ENCODE measurements around the gene BSX.

BSX gene

GRCh38 chr11:123006860-123007542 lies 25.4 kb upstream of the BSX start:
- Histone ChIP-seq H3K27me3 (0 out of 2 replicates have a peak, but pooled peaks cover 4% of the 10 kb centered on the region), H3K36me3 (no peaks in the 10 kb centered on the region), H3K9me3 (no peaks in the 10 kb centered on the region), H3K4me3 (ENCODE audit: low read depth, low read length) (no peak overlapping the region), H3K4me1 (no peaks in the 10 kb centered on the region)
- no peak for TF ChIP-seq CTCF (IDR thresholded peaks at IDR 0.05; ENCODE audit: low read depth, low read length)
- no peak for DNase-seq

- H3K27me3 ChIP-seq = peaks cover 30% of the 10 kb centered on the region
- no peaks in the 10 kb centered on the region for H3K9me3 ChIP-seq
- TF ChIP-seq CTCF (IDR thresholded peaks at IDR 0.05; ENCODE audit: low read depth, low read length) = no peak
- no peaks in the 10 kb centered on the region for H3K4me1 ChIP-seq
- H3K36me3 ChIP-seq = no peaks in the 10 kb centered on the region
- no peak overlapping the region for H3K4me3 ChIP-seq (ENCODE audit: low read depth, low read length)
- DNase-seq = no peak
Observed at GRCh38 chr11:123000721-123001120, 19.1 kb upstream of the BSX start.

GRCh38 chr11:122998727-122999366 lies 17.2 kb upstream of the BSX start:
- Histone ChIP-seq H3K36me3 (no peaks in the 10 kb centered on the region), H3K4me1 (no peaks in the 10 kb centered on the region), H3K4me3 (ENCODE audit: low read depth, low read length) (no peak overlapping the region), H3K27me3 (peaks cover 41% of the 10 kb centered on the region), H3K9me3 (no peaks in the 10 kb centered on the region)
- no peak for DNase-seq
- no peak for TF ChIP-seq CTCF (IDR thresholded peaks at IDR 0.05; ENCODE audit: low read depth, low read length)

- H3K4me3 ChIP-seq (ENCODE audit: low read depth, low read length) = no peak overlapping the region
- DNase-seq = no peak
- H3K4me1 ChIP-seq = no peaks in the 10 kb centered on the region
- peaks cover 44% of the 10 kb centered on the region for H3K27me3 ChIP-seq
- H3K9me3 ChIP-seq = no peaks in the 10 kb centered on the region
- no peak for TF ChIP-seq CTCF (IDR thresholded peaks at IDR 0.05; ENCODE audit: low read depth, low read length)
- no peaks in the 10 kb centered on the region for H3K36me3 ChIP-seq
Observed at GRCh38 chr11:122995526-122995925, 13.9 kb upstream of the BSX start.

GRCh38 chr11:122984186-122985011 lies 2.8 kb upstream of the BSX start:
- H3K4me1 ChIP-seq = no peaks in the 10 kb centered on the region
- peaks cover 83% of the 10 kb centered on the region for H3K27me3 ChIP-seq
- no peaks in the 10 kb centered on the region for H3K36me3 ChIP-seq
- DNase-seq = no peak
- H3K9me3 ChIP-seq = no peaks in the 10 kb centered on the region
- no peak for TF ChIP-seq CTCF (IDR thresholded peaks at IDR 0.05; ENCODE audit: low read depth, low read length)
- peak overlapping the region; percentile 53 for H3K4me3 ChIP-seq (ENCODE audit: low read depth, low read length)

Data from BE2C (cell line).